ENCODE measurements around the gene OR5T1. TPM values are rescaled to one million over a fixed set of nuclear protein-coding genes. Genes with fewer than 3 reads are reported as not detected.

Gene OR5T1
- total RNA-seq, 1 experiment from 2014 or later, result not detected

DNA sequence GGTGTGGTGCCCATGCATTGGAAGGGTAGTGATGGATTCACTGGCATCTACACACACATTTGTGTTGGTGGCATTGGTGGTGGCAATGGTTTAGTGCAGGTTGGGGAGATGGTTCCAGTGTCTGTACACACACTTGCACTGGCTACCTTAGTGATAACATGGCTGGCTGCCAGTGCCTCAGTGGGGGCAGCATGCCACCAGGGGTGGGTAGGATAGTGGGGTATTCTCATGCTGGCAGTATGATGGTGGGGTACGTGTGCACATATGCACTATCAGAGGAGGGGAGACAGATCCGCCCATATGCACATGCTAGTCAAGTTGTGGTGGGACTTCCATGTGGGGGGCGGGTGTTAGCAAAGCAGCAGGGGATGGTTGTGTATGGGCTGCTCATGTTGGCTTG is 33.9 kb downstream of the OR5T1 start:
- H3K27ac ChIP-seq (ENCODE audit: low read length), result no peak overlapping the region
- in situ Hi-C loops (cut with HindIII; ENCODE audit: low pct_unique_long_range_greater_than_20kb, low sequenced_read_pairs) (no loop called here), intact Hi-C loops (cut with micrococcal nuclease; ENCODE audit: unreplicated experiment) (no loop called here)
- ChIA-PET POLR2A (no interaction called here), CTCF (no interaction called here)
- DNase-seq (ENCODE audit: low read depth, low spot score) (no peak), ATAC-seq (no peak)
- H3K27me3 ChIP-seq (ENCODE audit: control insufficient read depth, insufficient read depth, low read length), result no peaks in the 10 kb centered on the region
- TF ChIP-seq POLR2AphosphoS5 (IDR thresholded peaks at IDR 0.05; ENCODE audit: low read depth, low read length) (no peak), SIN3A (IDR thresholded peaks at IDR 0.05; ENCODE audit: borderline replicate concordance, insufficient read depth, low read depth, low read length) (no peak), CTCF (IDR thresholded peaks at IDR 0.05) (no peak), TCF7L2 (IDR thresholded peaks at IDR 0.05; ENCODE audit: low read depth, low read length) (no peak)
- TF ChIP-seq, protein P1, sequence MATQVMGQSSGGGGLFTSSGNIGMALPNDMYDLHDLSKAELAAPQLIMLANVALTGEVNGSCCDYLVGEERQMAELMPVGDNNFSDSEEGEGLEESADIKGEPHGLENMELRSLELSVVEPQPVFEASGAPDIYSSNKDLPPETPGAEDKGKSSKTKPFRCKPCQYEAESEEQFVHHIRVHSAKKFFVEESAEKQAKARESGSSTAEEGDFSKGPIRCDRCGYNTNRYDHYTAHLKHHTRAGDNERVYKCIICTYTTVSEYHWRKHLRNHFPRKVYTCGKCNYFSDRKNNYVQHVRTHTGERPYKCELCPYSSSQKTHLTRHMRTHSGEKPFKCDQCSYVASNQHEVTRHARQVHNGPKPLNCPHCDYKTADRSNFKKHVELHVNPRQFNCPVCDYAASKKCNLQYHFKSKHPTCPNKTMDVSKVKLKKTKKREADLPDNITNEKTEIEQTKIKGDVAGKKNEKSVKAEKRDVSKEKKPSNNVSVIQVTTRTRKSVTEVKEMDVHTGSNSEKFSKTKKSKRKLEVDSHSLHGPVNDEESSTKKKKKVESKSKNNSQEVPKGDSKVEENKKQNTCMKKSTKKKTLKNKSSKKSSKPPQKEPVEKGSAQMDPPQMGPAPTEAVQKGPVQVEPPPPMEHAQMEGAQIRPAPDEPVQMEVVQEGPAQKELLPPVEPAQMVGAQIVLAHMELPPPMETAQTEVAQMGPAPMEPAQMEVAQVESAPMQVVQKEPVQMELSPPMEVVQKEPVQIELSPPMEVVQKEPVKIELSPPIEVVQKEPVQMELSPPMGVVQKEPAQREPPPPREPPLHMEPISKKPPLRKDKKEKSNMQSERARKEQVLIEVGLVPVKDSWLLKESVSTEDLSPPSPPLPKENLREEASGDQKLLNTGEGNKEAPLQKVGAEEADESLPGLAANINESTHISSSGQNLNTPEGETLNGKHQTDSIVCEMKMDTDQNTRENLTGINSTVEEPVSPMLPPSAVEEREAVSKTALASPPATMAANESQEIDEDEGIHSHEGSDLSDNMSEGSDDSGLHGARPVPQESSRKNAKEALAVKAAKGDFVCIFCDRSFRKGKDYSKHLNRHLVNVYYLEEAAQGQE (IDR thresholded peaks at IDR 0.05; ENCODE audit: insufficient read depth in 1 of 2, low read depth in 2 of 2, low read length in 1 of 2), result no peak
- no peaks in the 10 kb centered on the region for H3K36me3 ChIP-seq (ENCODE audit: control insufficient read depth, insufficient read depth, low read length)
- H3K9me3 ChIP-seq (ENCODE audit: control insufficient read depth, insufficient read depth, low read depth, low read length), result no peaks in the 10 kb centered on the region
- no peaks in the 10 kb centered on the region for H3K4me1 ChIP-seq (ENCODE audit: control insufficient read depth, insufficient read depth, low read length)
- no TSS peak for BruUV-seq (replicated peaks)
- no peak overlapping the region for H3K4me3 ChIP-seq (ENCODE audit: low read depth in 2 of 2, low read length in 2 of 2)

DNA sequence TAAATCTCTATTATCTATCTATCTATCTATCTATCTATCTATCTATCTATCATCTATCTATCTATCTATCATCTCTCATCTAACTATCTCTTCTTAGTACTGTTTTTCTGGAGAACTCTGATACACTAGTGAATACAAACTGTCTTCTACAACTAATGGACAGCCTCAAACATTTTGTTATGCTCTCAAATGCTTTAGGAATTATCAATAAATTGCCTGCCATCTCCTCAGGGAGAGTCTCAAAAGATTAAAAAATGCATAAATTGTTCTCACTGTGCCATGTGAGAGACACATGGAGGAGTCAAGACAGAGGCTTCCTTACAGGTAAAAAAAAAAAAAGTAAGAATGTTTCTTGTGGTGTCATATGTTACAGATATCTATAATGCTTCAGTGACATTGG is 40.9 kb downstream of the OR5T1 start, which contains the start of gene OR8K3:
TSS of gene OR8K3 (plus strand) at position 301 of the 400 bp plus-strand sequence. CDS start 3,163 bp downstream, outside the sequence.
- Histone ChIP-seq H3K27ac (ENCODE audit: low read length) (no peak within 1 kb of the TSS), H3K9me3 (ENCODE audit: control insufficient read depth, insufficient read depth, low read depth, low read length) (no peaks in the 10 kb centered on the region), H3K36me3 (ENCODE audit: control insufficient read depth, insufficient read depth, low read length) (no peaks in the 10 kb centered on the region), H3K27me3 (ENCODE audit: control insufficient read depth, insufficient read depth, low read length) (no peaks in the 10 kb centered on the region), H3K4me1 (ENCODE audit: control insufficient read depth, insufficient read depth, low read length) (no peaks in the 10 kb centered on the region), H3K4me3 (ENCODE audit: low read depth in 2 of 2, low read length in 2 of 2) (no peak within 1 kb of the TSS)
- intact Hi-C loops (cut with micrococcal nuclease; ENCODE audit: unreplicated experiment), result no loop called here
- ChIA-PET POLR2A (no interaction called here), CTCF (no interaction called here)
- DNase-seq (ENCODE audit: low read depth, low spot score) (no peak), ATAC-seq (no peak)
- no TSS peak for BruUV-seq (replicated peaks)
- in situ Hi-C loops (cut with HindIII; ENCODE audit: low pct_unique_long_range_greater_than_20kb, low sequenced_read_pairs), result no loop called here
- TF ChIP-seq TCF7L2 (IDR thresholded peaks at IDR 0.05; ENCODE audit: low read depth, low read length), result no peak
- no peak for TF ChIP-seq SIN3A (IDR thresholded peaks at IDR 0.05; ENCODE audit: borderline replicate concordance, insufficient read depth, low read depth, low read length)
- TF ChIP-seq, protein P1 (IDR thresholded peaks at IDR 0.05; ENCODE audit: insufficient read depth in 1 of 2, low read depth in 2 of 2, low read length in 1 of 2), result no peak
- no peak for TF ChIP-seq CTCF (IDR thresholded peaks at IDR 0.05)
- no peak for TF ChIP-seq POLR2AphosphoS5 (IDR thresholded peaks at IDR 0.05; ENCODE audit: low read depth, low read length)

Other genes starting within 250 kb of the OR5T1 start
- not detected for gene OR5AS1, start 246.5 kb upstream of the OR5T1 start, total RNA-seq (2021; ENCODE audit: unreplicated experiment)
- gene OR8I2, start 180.8 kb upstream of the OR5T1 start, total RNA-seq (2021; ENCODE audit: unreplicated experiment), result not detected
- gene OR8H2, start 170.5 kb upstream of the OR5T1 start, total RNA-seq (2021; ENCODE audit: unreplicated experiment), result not detected
- gene OR8H3, start 151.8 kb upstream of the OR5T1 start, total RNA-seq (2021; ENCODE audit: unreplicated experiment), result not detected
- not detected for gene OR8J3, start 134.0 kb upstream of the OR5T1 start, total RNA-seq (2021; ENCODE audit: unreplicated experiment)
- gene OR8K5, start 113.8 kb upstream of the OR5T1 start, total RNA-seq (2021; ENCODE audit: unreplicated experiment), result not detected
- not detected for gene OR5J2, start 97.5 kb upstream of the OR5T1 start, total RNA-seq (2021; ENCODE audit: unreplicated experiment)
- not detected for gene OR5T2, start 39.9 kb upstream of the OR5T1 start, total RNA-seq (2021; ENCODE audit: unreplicated experiment)
- not detected for gene OR5T3, start 21.9 kb upstream of the OR5T1 start, total RNA-seq (2021; ENCODE audit: unreplicated experiment)
- gene OR8H1, start 18.1 kb downstream of the OR5T1 start, total RNA-seq (2021; ENCODE audit: unreplicated experiment), result not detected
- gene OR8K3, start 41.0 kb downstream of the OR5T1 start, total RNA-seq (2021; ENCODE audit: unreplicated experiment), result not detected
- not detected for gene OR8K1, start 71.9 kb downstream of the OR5T1 start, total RNA-seq (2021; ENCODE audit: unreplicated experiment)
- not detected for gene OR8J1, start 80.1 kb downstream of the OR5T1 start, total RNA-seq (2021; ENCODE audit: unreplicated experiment)
- not detected for gene OR8U1, start 101.5 kb downstream of the OR5T1 start, total RNA-seq (2021; ENCODE audit: unreplicated experiment)
- not detected for gene OR5AL1, start 138.5 kb downstream of the OR5T1 start, total RNA-seq (2021; ENCODE audit: unreplicated experiment)
- gene OR5M3, start 199.2 kb downstream of the OR5T1 start, total RNA-seq (2021; ENCODE audit: unreplicated experiment), result not detected
- not detected for gene OR5M8, start 217.2 kb downstream of the OR5T1 start, total RNA-seq (2021; ENCODE audit: unreplicated experiment)

Measured in Panc1 (cell line).